Renal cortex interstitium (tissue), 11 donors: ENCODE results near the gene ITIH5. TPM values are rescaled to one million over a fixed set of nuclear protein-coding genes. Genes with fewer than 3 reads are reported as not detected.

ENCODE experiments used
- DNase-seq, 11 donors: peaks; one replicate each; pipeline ENCODE4 v3.0.0-alpha.2; 2013; ENCODE audit warnings: low read depth in 9 of 11, low spot score in 4 of 11; ENCODE audit errors: extremely low read depth in 1 of 11
- polyA plus RNA-seq, 3 donors: library from polyadenylated mRNA; unstranded; fragments of 120-200 nt; gene quantifications; one replicate each; pipeline ENCODE4 v1.2.1, GENCODE V29; 2013; ENCODE audit not compliant: insufficient read length in 3 of 3

Gene ITIH5
- polyA plus RNA-seq, 3 donors = 20.9 to 25.4 (median 24.6) TPM

- DNase-seq = no peak
Measured at GRCh38 chr10:7513936-7514335, 152.8 kb downstream of the ITIH5 start.

DNA sequence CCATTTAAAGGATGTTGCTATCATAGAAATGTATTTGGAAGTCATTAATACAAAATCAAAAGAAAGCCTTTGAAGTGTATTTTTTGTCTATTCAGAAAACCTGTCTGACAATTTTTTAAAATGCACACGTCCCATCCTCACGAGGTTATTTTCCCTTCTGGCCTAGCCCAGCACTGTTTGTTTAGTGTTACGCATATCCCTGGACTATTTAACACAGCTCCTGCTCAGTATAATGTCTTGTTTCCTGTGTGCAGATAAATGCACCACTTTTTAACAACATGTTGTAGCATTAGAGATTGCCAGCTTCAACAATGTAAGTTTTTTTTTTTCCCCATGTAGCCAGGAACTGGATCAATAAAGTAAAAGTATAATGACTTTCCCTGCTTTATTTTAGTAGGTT lies 153.3 kb downstream of the ITIH5 start:
- no peak for DNase-seq

GRCh38 chr10:7512487-7512886 lies 154.3 kb downstream of the ITIH5 start:
- DNase-seq = no peak

DNA sequence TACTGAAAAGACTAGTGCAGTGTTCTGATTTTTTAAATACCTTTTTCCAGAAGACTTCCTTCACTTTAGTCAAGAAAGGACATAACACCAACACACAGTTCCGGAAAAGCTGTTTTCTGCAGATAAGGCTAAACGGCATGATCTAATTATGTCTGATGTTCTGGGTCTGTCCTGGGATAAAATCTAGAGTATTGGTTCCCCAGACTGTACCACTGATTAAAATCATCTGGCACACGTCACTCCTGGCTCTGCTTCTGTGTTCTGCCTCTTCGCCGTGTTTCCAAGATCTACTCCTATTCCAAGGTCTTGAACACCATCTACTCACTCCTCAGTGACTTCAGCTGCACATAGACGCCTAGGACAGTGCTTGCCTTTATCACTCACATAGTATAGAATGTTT lies 155.2 kb downstream of the ITIH5 start:
- no peak for DNase-seq

Other genes with a start within 250 kb of the ITIH5 start
- 1 to 10 TPM in 1 of 3 donors, under 1 TPM in 2; 0.27 to 1.2 (median 0.36) TPM for gene ITIH2, start 36.4 kb upstream of the ITIH5 start, polyA plus RNA-seq
- gene KIN, start 121.0 kb upstream of the ITIH5 start, polyA plus RNA-seq = 10 to 100 TPM; 19.2 to 25.8 (median 21.1) TPM
- 100 to 1,000 TPM; 400 to 418 (median 402) TPM for gene ATP5F1C, start 121.2 kb upstream of the ITIH5 start, polyA plus RNA-seq
- gene TAF3, start 151.5 kb upstream of the ITIH5 start, polyA plus RNA-seq = 10 to 100 TPM; 10.6 to 12.3 (median 10.9) TPM